H1 (cell line): ENCODE results near the gene LARP6. TPM values are rescaled to one million over a fixed set of nuclear protein-coding genes. Genes with fewer than 3 reads are reported as not detected.

Experiments used
- ATF2 ChIP-seq: IDR thresholded peaks from 2 replicates; pipeline ENCODE4 v1.6.1; 2012; ENCODE audit warnings: low read length, inconsistent platforms
- CBX5 ChIP-seq: fragments of 300-800, 300-1000 bp; sonication (generic); IDR thresholded peaks from 2 replicates; pipeline ENCODE4 v1.7.1; 2016; ENCODE audit warnings: antibody characterized with exemption, low read length, low read depth
- CTBP2 ChIP-seq: IDR thresholded peaks from 2 replicates; pipeline ENCODE4 v1.7.0; 2011; ENCODE audit warnings: borderline replicate concordance, mild to moderate bottlenecking, moderate library complexity, mixed read lengths, low read length; ENCODE audit not compliant: insufficient read depth, insufficient read length
- EP300 ChIP-seq, 2 experiments: IDR thresholded peaks; 1 replicate in 1 of 2; 2 replicates in 1 of 2; pipeline ENCODE4 v1.6.1; 2011 to 2012; ENCODE audit warnings: low read depth in 2 of 2, low read length in 2 of 2, mild to moderate bottlenecking in 2 of 2, borderline replicate concordance in 1 of 2, inconsistent platforms in 1 of 2, moderate library complexity in 1 of 2
- FOSL1 ChIP-seq: IDR thresholded peaks from 2 replicates; pipeline ENCODE4 v1.6.1; 2011; ENCODE audit warnings: mild to moderate bottlenecking, low read depth, low read length, moderate library complexity; ENCODE audit not compliant: insufficient read depth
- GABPA ChIP-seq: IDR thresholded peaks from 2 replicates; pipeline ENCODE4 v1.6.1; 2011; ENCODE audit warnings: mild to moderate bottlenecking, low read length, moderate library complexity, borderline replicate concordance; ENCODE audit not compliant: insufficient read depth
- GTF2F1 ChIP-seq: IDR thresholded peaks from 2 replicates; pipeline ENCODE4 v1.6.1; 2012; ENCODE audit warnings: low read depth, low read length, improper control_type of control experiment, borderline replicate concordance
- NANOG ChIP-seq: IDR thresholded peaks from 2 replicates; pipeline ENCODE4 v1.6.1; 2011; ENCODE audit warnings: low read length, low read depth, mild to moderate bottlenecking, inconsistent platforms; ENCODE audit not compliant: insufficient read depth, poor library complexity, severe bottlenecking
- NRF1 ChIP-seq: IDR thresholded peaks from 2 replicates; pipeline ENCODE4 v1.6.1; 2011; ENCODE audit warnings: mild to moderate bottlenecking, low read depth, low read length, improper control_type of control experiment
- POLR2AphosphoS5 ChIP-seq: IDR thresholded peaks from 2 replicates; pipeline ENCODE4 v1.6.1; 2011; ENCODE audit warnings: low read depth, low read length
- POU5F1 ChIP-seq: IDR thresholded peaks from 2 replicates; pipeline ENCODE4 v1.6.1; 2011; ENCODE audit warnings: low read depth, mild to moderate bottlenecking, low read length, moderate library complexity
- RFX5 ChIP-seq: IDR thresholded peaks from 2 replicates; pipeline ENCODE4 v1.6.1; 2011; ENCODE audit warnings: low read depth, low read length, improper control_type of control experiment, borderline replicate concordance
- RNF2 ChIP-seq: fragments of 200-900, 300-1000 bp; sonication (generic); IDR thresholded peaks from 2 replicates; pipeline ENCODE4 v1.7.1; 2016; ENCODE audit warnings: borderline replicate concordance, low read depth, mild to moderate bottlenecking, antibody characterized with exemption, low read length; ENCODE audit not compliant: poor library complexity, severe bottlenecking; ENCODE audit errors: missing control alignments
- RXRA ChIP-seq: IDR thresholded peaks from 2 replicates; pipeline ENCODE4 v1.6.1; 2011; ENCODE audit warnings: low read depth, mild to moderate bottlenecking, low read length, moderate library complexity; ENCODE audit not compliant: insufficient read depth
- SIN3A ChIP-seq, 2 experiments: IDR thresholded peaks in 1 of 2; conservative IDR thresholded peaks in 1 of 2; 2 replicates each; pipeline ENCODE4 v1.6.1; 2011 to 2012; ENCODE audit warnings: low read length in 2 of 2, improper control_type of control experiment in 1 of 2, low read depth in 1 of 2, mild to moderate bottlenecking in 1 of 2
- SP2 ChIP-seq: IDR thresholded peaks from 2 replicates; pipeline ENCODE4 v1.6.1; 2012; ENCODE audit warnings: mild to moderate bottlenecking, low read length, inconsistent platforms
- SRF ChIP-seq: IDR thresholded peaks from 2 replicates; pipeline ENCODE4 v1.6.1; 2011; ENCODE audit warnings: mild to moderate bottlenecking, low read depth, low read length, moderate library complexity
- TAF7 ChIP-seq: optimal IDR thresholded peaks from 2 replicates; pipeline ENCODE3; 2011; ENCODE audit warnings: low read depth, mild to moderate bottlenecking, inconsistent platforms, low read length, moderate library complexity, borderline replicate concordance
- polyA plus RNA-seq, 7 experiments: library from polyadenylated mRNA; depleted of rRNA in 3 of 7; stranded (reverse) in 5 of 7; unstranded in 2 of 7; fragments of >200 nt in 5 of 7; fragments of 200-250 nt in 2 of 7; gene quantifications; 1 replicate in 5 of 7; 2 replicates in 1 of 7; 4 replicates in 1 of 7; pipeline versions ENCODE4 v1.2.1 to v1.2.3, GENCODE V29; 2011 to 2013; ENCODE audit warnings: missing spikeins in 2 of 7, mixed read lengths in 2 of 7
- total RNA-seq: library from RNA; stranded (reverse); fragmentation: NEBNext Ultra II Directional; extraction: Animal tissue kit (Norgen Biotek cat#: 25700); gene quantifications from 2 replicates; pipeline ENCODE4 v1.2.1, GENCODE V29; 2021

LARP6 gene
- total and polyA plus RNA-seq, 2 of the 8 experiments (the other 6 are each of a cell fraction or from before 2014, with no cell fraction given): 21.0 to 24.7 TPM

DNA sequence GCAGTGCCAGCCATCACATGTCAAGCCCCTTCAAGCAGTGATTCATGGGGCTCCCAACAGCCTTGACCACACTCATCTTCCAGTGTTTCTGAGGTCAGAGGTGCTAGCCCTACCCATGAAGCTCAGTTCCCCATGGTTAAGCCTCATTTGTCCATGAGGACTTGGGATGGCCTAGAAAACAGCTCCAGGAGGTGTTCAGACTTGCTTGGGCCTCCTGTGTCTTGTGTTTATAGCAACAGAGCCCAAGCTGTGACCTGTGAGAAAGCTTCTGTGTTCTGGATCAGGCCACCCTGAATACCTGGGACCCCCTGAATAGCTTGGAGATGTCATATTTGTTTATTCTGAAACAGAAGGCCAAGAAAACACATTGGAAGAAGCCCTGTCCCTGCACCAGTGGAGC, 36.7 kb downstream of the LARP6 start (continued):
- TF ChIP-seq NANOG: no peak
- no peak for TF ChIP-seq EP300 (IDR thresholded peaks at IDR 0.05; ENCODE audit: borderline replicate concordance in 1 of 2, low read depth in 2 of 2, low read length in 2 of 2)
- TF ChIP-seq SIN3A (conservative IDR thresholded peaks at IDR 0.05 in 1 of 2, IDR thresholded peaks at IDR 0.05 in 1 of 2; ENCODE audit: low read depth in 1 of 2, low read length in 2 of 2): no peak
- no peak for TF ChIP-seq FOSL1
- TF ChIP-seq ATF2: no peak
- no peak for TF ChIP-seq NRF1
- TF ChIP-seq SP2: no peak
- no peak for TF ChIP-seq RNF2
- TF ChIP-seq GABPA: no peak
- TF ChIP-seq SRF: no peak
- no peak for TF ChIP-seq GTF2F1
- no peak for TF ChIP-seq CBX5
- no peak for TF ChIP-seq TAF7
- no peak for TF ChIP-seq CTBP2
- TF ChIP-seq POU5F1: no peak
- TF ChIP-seq RXRA: no peak
- no peak for TF ChIP-seq RFX5
- TF ChIP-seq POLR2AphosphoS5: no peak
- TF ChIP-seq, all 59 proteins: peak for 0
